Type B pancreatic cell (in vitro differentiated cells): ENCODE results near the gene TIMM17A. TPM values are rescaled to one million over a fixed set of nuclear protein-coding genes. Genes with fewer than 3 reads are reported as not detected.
A peak's percentile ranks its signal among the peaks of the same experiment; 100 is the strongest.
"Not testable (repeated sequence)": the region's sequence is repeated elsewhere in the genome, so short reads cannot be mapped to it uniquely, and the experiment has no call there.

ENCODE experiments used
- DNase-seq: peaks from one replicate; pipeline ENCODE4 v3.0.0; 2021; ENCODE audit warnings: mixed read lengths; ENCODE audit not compliant: unreplicated experiment; ENCODE audit errors: extremely low spot score
- H3K27ac Mint-ChIP-seq: 2 replicates; pipeline ENCODE4 v1.8.0; 2021; ENCODE audit warnings: mild to moderate bottlenecking, mixed read lengths
- H3K27me3 Mint-ChIP-seq: 2 replicates; pipeline ENCODE4 v1.8.0; 2021; ENCODE audit warnings: mixed read lengths
- H3K36me3 Mint-ChIP-seq: 2 replicates; pipeline ENCODE4 v1.8.0; 2021; ENCODE audit warnings: mixed read lengths
- H3K4me1 Mint-ChIP-seq: one replicate; pipeline ENCODE4 v1.8.0; 2021; ENCODE audit warnings: mixed read lengths; ENCODE audit not compliant: unreplicated experiment
- H3K4me3 Mint-ChIP-seq: 2 replicates; pipeline ENCODE4 v1.8.0; 2021; ENCODE audit warnings: mild to moderate bottlenecking, mixed read lengths
- H3K9me3 Mint-ChIP-seq: 2 replicates; pipeline ENCODE4 v1.8.0; 2021; ENCODE audit warnings: mixed read lengths
- total RNA-seq: library from RNA; stranded (reverse); gene quantifications from 2 replicates; pipeline ENCODE4 v1.2.1, GENCODE V29; 2021; ENCODE audit warnings: low replicate concordance
- TF ChIP-seq, protein P1 (sequence below): fragments of 200-600 bp; sonication (generic); conservative IDR thresholded peaks from 2 replicates; pipeline ENCODE4 v1.5.0; 2021; ENCODE audit warnings: antibody characterized with exemption, mild to moderate bottlenecking

The TIMM17A gene
- total RNA-seq, 1 donor from 2014 or later: 50.2 TPM

DNA sequence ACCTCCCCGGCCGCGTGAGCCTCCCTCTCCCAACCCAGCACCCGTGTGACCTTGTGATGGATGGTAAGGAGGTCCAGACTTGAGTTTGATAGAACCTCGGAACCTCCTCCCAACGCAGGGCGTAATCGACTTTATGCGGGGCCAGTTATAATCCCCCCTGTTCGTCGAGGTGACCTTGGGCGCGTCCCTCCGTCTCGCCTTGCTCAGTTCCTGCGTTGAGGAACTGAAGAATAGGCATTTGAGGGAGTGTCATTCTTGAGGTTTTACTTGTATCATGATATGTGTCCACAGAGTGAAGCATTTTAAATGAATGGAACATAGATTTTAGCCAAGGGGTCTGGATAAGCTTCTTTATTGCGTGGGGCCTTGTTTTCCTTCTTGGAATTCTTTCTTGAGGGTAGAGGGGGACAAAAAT lies 433 bp downstream of the TIMM17A start:
- no peak for DNase-seq
- TF ChIP-seq, protein P1, sequence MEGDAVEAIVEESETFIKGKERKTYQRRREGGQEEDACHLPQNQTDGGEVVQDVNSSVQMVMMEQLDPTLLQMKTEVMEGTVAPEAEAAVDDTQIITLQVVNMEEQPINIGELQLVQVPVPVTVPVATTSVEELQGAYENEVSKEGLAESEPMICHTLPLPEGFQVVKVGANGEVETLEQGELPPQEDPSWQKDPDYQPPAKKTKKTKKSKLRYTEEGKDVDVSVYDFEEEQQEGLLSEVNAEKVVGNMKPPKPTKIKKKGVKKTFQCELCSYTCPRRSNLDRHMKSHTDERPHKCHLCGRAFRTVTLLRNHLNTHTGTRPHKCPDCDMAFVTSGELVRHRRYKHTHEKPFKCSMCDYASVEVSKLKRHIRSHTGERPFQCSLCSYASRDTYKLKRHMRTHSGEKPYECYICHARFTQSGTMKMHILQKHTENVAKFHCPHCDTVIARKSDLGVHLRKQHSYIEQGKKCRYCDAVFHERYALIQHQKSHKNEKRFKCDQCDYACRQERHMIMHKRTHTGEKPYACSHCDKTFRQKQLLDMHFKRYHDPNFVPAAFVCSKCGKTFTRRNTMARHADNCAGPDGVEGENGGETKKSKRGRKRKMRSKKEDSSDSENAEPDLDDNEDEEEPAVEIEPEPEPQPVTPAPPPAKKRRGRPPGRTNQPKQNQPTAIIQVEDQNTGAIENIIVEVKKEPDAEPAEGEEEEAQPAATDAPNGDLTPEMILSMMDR: no peak
- Mint-ChIP-seq H3K27ac (peak overlapping the region; percentile 93), H3K36me3 (peaks cover 17% of the 10 kb centered on the region), H3K4me3 (peak overlapping the region; percentile 93), H3K4me1 (peaks cover 5% of the 10 kb centered on the region), H3K27me3 (no peaks in the 10 kb centered on the region), H3K9me3 (no peaks in the 10 kb centered on the region)

DNA sequence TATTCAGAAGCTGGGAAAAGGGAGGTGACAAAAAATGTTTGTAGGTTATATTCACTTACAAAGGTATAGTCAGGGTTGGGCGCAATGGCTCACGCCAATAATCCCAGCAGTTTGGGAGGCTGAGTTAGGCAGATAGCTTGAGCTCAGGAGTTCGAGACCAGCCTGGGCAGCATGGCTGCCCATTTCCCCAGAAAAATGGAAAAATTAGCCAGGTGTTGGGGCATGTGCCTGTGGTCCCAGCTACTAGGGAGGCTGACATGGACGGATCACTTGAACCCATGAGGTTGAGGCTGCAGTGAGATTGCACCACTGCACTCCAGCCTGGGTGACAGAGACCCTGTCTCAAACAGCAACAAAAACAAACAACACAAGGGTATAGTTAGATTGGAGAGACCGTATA lies 3.0 kb downstream of the TIMM17A start:
- H3K36me3 Mint-ChIP-seq: peaks cover 25% of the 10 kb centered on the region
- no peak overlapping the region for H3K4me3 Mint-ChIP-seq
- no peak for DNase-seq

GRCh38 chr1:201962382-201962781 lies 7.1 kb downstream of the TIMM17A start:
- DNase-seq, H3K9me3 Mint-ChIP-seq, H3K4me3 Mint-ChIP-seq, H3K27ac Mint-ChIP-seq, H3K27me3 Mint-ChIP-seq, H3K4me1 Mint-ChIP-seq: not testable (repeated sequence)
- H3K36me3 Mint-ChIP-seq: peaks cover 33% of the 10 kb centered on the region

More for the DNA sequence above, 3.0 kb downstream of the TIMM17A start:
- Mint-ChIP-seq H3K9me3 (no peaks in the 10 kb centered on the region), H3K27me3 (no peaks in the 10 kb centered on the region), H3K4me1 (peaks cover 5% of the 10 kb centered on the region), H3K27ac (no peak overlapping the region)
- TF ChIP-seq, protein P1: no peak

GRCh38 chr1:201964261-201964660 lies 9.0 kb downstream of the TIMM17A start:
- Mint-ChIP-seq H3K27me3 (no peaks in the 10 kb centered on the region), H3K4me1 (no peaks in the 10 kb centered on the region), H3K36me3 (peaks cover 32% of the 10 kb centered on the region), H3K9me3 (no peaks in the 10 kb centered on the region), H3K27ac (no peak overlapping the region), H3K4me3 (no peak overlapping the region)
- DNase-seq: no peak
- TF ChIP-seq, protein P1: no peak

DNA sequence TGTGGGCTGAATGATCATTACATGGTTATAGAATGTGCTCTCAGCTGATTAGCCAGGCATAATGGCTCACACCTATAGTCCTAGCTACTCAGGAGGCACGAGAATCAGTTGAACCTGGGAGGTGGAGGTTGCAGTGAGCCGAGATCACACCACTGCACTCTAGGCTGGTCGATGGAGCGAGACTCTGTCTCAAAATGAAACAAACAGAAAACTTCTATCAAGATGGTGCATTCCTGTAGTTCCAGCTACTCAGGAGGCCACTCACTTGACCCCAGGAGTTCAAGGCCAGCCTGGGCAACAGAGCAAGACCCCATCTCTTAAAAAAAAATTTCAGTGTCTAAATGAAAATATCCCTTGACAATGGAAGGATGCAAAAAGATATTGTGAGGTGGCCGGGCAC lies 10.9 kb downstream of the TIMM17A start:
- no peak for DNase-seq
- TF ChIP-seq, protein P1: no peak
- no peak overlapping the region for H3K27ac Mint-ChIP-seq
- H3K4me3 Mint-ChIP-seq: no peak overlapping the region
- H3K27me3 Mint-ChIP-seq: no peaks in the 10 kb centered on the region
- no peaks in the 10 kb centered on the region for H3K4me1 Mint-ChIP-seq
- no peaks in the 10 kb centered on the region for H3K9me3 Mint-ChIP-seq
- H3K36me3 Mint-ChIP-seq: peaks cover 40% of the 10 kb centered on the region

GRCh38 chr1:201968202-201968925 lies 13.1 kb downstream of the TIMM17A start:
- peaks cover 31% of the 10 kb centered on the region for H3K36me3 Mint-ChIP-seq
- H3K27me3 Mint-ChIP-seq: no peaks in the 10 kb centered on the region
- H3K4me1 Mint-ChIP-seq: no peaks in the 10 kb centered on the region
- no peak overlapping the region for H3K4me3 Mint-ChIP-seq
- DNase-seq: no peak
- no peak overlapping the region for H3K27ac Mint-ChIP-seq
- no peaks in the 10 kb centered on the region for H3K9me3 Mint-ChIP-seq
- TF ChIP-seq, protein P1: no peak
